ENCODE results near the gene LMBRD1. TPM values are rescaled to one million over a fixed set of nuclear protein-coding genes. Genes with fewer than 3 reads are reported as not detected.

LMBRD1 gene
- total RNA-seq, 1 donor from 2014 or later: 44.1 TPM

DNA sequence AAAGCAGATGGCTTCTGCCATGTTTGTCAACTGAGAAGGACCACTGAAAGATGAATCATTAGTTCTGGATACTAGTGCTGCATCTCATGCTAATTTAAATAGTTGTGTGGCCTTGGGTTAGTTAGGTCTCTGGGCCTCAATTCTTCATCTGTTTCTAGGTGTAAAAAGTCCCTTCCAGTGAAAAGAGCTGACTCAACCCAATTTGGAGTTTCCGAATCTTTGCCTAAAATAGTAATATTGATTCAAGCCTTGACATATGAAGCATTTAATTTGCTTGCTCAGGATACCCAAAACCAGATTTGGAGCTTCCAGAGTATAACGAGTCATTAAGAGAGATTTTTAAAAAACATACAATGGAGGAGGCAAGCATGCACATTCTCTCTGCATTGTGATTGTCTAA is 163.9 kb downstream of the LMBRD1 start:
- DNase-seq (ENCODE audit: low spot score): no peak

DNA sequence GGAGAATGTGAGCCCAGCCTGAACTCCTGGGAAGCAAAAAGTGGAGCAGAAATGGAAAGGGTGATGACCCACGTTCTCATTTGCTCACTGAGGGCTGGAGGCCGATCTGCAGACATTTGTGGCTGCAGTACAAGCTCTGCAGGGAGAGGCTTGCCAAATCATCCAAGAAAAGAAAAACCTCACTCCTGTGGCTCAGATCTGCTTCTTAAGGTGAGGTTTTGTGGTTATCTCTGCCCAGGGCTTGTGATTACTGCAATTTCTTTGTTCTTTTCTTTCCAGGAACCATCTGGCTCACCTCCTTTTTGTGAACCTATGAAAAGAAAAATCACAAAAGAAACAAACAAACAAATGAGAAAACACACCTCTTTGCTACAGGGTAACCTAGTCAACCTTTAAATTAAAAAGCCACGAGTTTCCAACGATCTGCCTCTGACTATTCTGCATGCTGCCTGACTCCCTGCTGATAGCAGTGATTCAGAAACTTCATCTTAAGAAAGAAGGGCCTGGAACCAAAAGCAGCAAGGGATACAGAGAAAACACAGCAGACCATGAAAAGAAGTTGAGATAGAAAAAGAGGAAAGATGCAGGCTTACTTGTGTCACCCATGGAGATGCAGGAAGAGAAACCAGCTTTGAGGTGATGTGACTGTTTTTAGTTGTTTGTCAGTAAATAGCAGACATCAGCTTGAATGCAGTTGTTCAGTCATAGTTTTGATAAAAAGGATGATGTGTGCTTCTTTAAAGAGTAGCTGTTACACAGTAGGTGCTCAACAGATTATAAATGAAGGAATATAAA is 165.1 kb downstream of the LMBRD1 start:
- DNase-seq (ENCODE audit: low spot score): no peak

DNA sequence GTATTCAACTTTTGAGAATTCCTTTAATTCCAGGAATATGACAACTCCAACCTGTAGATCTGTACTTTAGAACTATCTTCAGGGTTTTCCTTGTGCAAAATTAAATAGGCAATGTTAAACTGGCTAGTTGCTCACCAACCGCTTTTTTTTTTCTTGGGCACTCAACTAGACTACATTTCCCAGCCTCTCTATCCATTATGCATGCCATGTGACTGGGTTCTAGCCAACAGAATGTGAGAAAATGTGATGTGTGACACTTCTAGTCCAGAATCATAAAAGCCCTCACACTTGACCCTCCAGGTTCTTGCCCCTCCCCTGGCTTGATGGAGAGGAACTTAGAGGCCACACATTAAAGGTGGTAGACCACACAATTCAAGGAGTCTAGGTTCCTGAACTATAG is 166.0 kb downstream of the LMBRD1 start:
- DNase-seq (ENCODE audit: low spot score): no peak

- no peak for DNase-seq (ENCODE audit: low spot score)
Observed at GRCh38 chr6:69627625-69628024, 169.2 kb downstream of the LMBRD1 start.

GRCh38 chr6:69624944-69625343 is 171.9 kb downstream of the LMBRD1 start:
- DNase-seq (ENCODE audit: low spot score): no peak

Other genes starting within 250 kb of the LMBRD1 start
- gene COL19A1, start 69.5 kb upstream of the LMBRD1 start, total RNA-seq (ENCODE audit: insufficient read depth, low replicate concordance): 78.7 TPM